ENCODE results near the gene FLT3. TPM values are rescaled to one million over a fixed set of nuclear protein-coding genes. Genes with fewer than 3 reads are reported as not detected.

Gene FLT3
- total and polyA plus RNA-seq, 10 of the 15 experiments (the other 5 are each of a cell fraction or from before 2014, with no cell fraction given), result 0.04 to 0.19 (median 0.11) TPM; not detected in 1

GRCh38 chr13:28035146-28035782 is 65.1 kb downstream of the FLT3 start:
- H3K27me3 ChIP-seq (replicated peaks in 1 of 2; ENCODE audit: control insufficient read depth in 2 of 2, insufficient read depth in 2 of 2, low read length in 1 of 2), result no peaks in the 10 kb centered on the region
- 0 out of 2 replicates have a peak overlapping the region, but pooled peaks have one; percentile 28 for H2AFZ ChIP-seq (ENCODE audit: control insufficient read depth, low read depth, low read length)
- ChIA-PET CTCF (interaction anchor here (1.2 to 2.0 kb wide), 2 partner anchors 8 to 22 kb away, joined by 3 to 5 read pairs; no protein-coding TSS in a partner anchor), RAD21 (ENCODE audit: unreplicated experiment) (interaction anchor here (0.9 to 3.0 kb wide), 2 partner anchors 15 to 22 kb away, joined by 4 to 7 read pairs; no protein-coding TSS in a partner anchor), SMC1A (ENCODE audit: uncharacterized antibody, unreplicated experiment) (interaction anchor here (1.4 to 2.5 kb wide), 2 partner anchors 20 to 23 kb away, joined by 3 to 12 read pairs; no protein-coding TSS in a partner anchor), POLR2A (interaction anchor here (0.6 to 1.3 kb wide), 2 partner anchors 14 to 22 kb away, joined by 3 to 4 read pairs; no protein-coding TSS in a partner anchor)
- in situ Hi-C loops (cut with MboI), result no loop called here
- no peak for FAIRE-seq
- intact Hi-C loops (cut with micrococcal nuclease; ENCODE audit: unreplicated experiment), result loop anchor here (10.0 kb wide), 1 partner anchor 600 kb away; no protein-coding TSS in a partner anchor
- peaks cover 53% of the 10 kb centered on the region for H3K4me1 ChIP-seq (ENCODE audit: control insufficient read depth, insufficient read depth, low read length)
- H3K4me2 ChIP-seq (ENCODE audit: control insufficient read depth, insufficient read depth), result 0 out of 2 replicates have a peak overlapping the region, but pooled peaks have one; percentile 11
- BruUV-seq (replicated peaks), result no TSS peak
- H3K9ac ChIP-seq (ENCODE audit: control insufficient read depth, insufficient read depth, low read length), result no peak overlapping the region
- no peaks in the 10 kb centered on the region for H4K20me1 ChIP-seq (ENCODE audit: control insufficient read depth, insufficient read depth)
- no peaks in the 10 kb centered on the region; the same call in 2 of the 3 replicates for H3K9me3 ChIP-seq (replicated peaks; ENCODE audit: control insufficient read depth, insufficient read depth, low read length)
- H3K4me3 ChIP-seq, result no peak overlapping the region
- peak; percentile 68 for ATAC-seq
- H3K36me3 ChIP-seq (ENCODE audit: control insufficient read depth in 2 of 2, insufficient read depth in 2 of 2, low read length in 1 of 2), result no peaks in the 10 kb centered on the region
- 13% methylated on average over 6 of the region's 6 CpGs for WGBS (ENCODE audit: insufficient coverage, insufficient replicate concordance, low lambda C conversion rate, missing lambda C conversion rate)
- no peak for DNase-seq (ENCODE audit: low read depth, low spot score)
- no peaks in the 10 kb centered on the region for H3K79me2 ChIP-seq (ENCODE audit: control insufficient read depth, insufficient read depth, low read length)
- H3K27ac ChIP-seq (ENCODE audit: control insufficient read depth, insufficient read depth), result peak overlapping the region; percentile 5; the same call in 1 of the 2 replicates
- no peak for TF ChIP-seq WRNIP1 (IDR thresholded peaks at IDR 0.05; ENCODE audit: borderline replicate concordance, low read depth, low read length)
- TF ChIP-seq ZNF687 (IDR thresholded peaks at IDR 0.05), result 0 out of 2 replicates have a peak, but pooled peaks have one; percentile 43
- no peak for TF ChIP-seq JUNB (IDR thresholded peaks at IDR 0.05)
- TF ChIP-seq ZSCAN29 (IDR thresholded peaks at IDR 0.05), result no peak
- TF ChIP-seq IKZF1 (conservative IDR thresholded peaks at IDR 0.05), result peak; percentile 62
- peak; percentile 20; the same call in 1 of the 2 replicates for TF ChIP-seq DPF2 (IDR thresholded peaks at IDR 0.05)
- TF ChIP-seq MEF2A (IDR thresholded peaks at IDR 0.05; ENCODE audit: insufficient read depth, low read depth, low read length), result no peak
- TF ChIP-seq ZNF207 (IDR thresholded peaks at IDR 0.05; ENCODE audit: borderline replicate concordance), result no peak
- peak; percentile 59 to 63; a peak in 2 of 4 replicates for TF ChIP-seq IKZF2 (IDR thresholded peaks at IDR 0.05)
- TF ChIP-seq NFIC (IDR thresholded peaks at IDR 0.05; ENCODE audit: low read depth, low read length), result 0 out of 2 replicates have a peak, but pooled peaks have one; percentile 10
- no peak for TF ChIP-seq BMI1 (IDR thresholded peaks at IDR 0.05; ENCODE audit: borderline replicate concordance)
- TF ChIP-seq TCF12 (IDR thresholded peaks at IDR 0.05; ENCODE audit: low read depth, low read length), result no peak
- TF ChIP-seq USF2 (IDR thresholded peaks at IDR 0.05; ENCODE audit: borderline replicate concordance, low read depth, low read length), result no peak; the same call in 1 of the 2 replicates
- TF ChIP-seq ZBTB33 (IDR thresholded peaks at IDR 0.05), result no peak
